Fibroblast of lung (primary cell): Measurements from ENCODE around the gene KIF25.

Source experiments
- EZH2 ChIP-seq: IDR thresholded peaks from 2 replicates; pipeline ENCODE4 v1.5.1; 2012; ENCODE audit warnings: low read length, control low read depth, mild to moderate bottlenecking; ENCODE audit errors: missing control alignments
- TF ChIP-seq, protein P1 (sequence below), 2 donors: IDR thresholded peaks in 1 of 2; conservative IDR thresholded peaks in 1 of 2; 1 replicate in 1 of 2; 2 replicates in 1 of 2; pipeline ENCODE4 v1.5.1; 2011 to 2012; ENCODE audit warnings: low read length in 2 of 2, control low read depth in 1 of 2, inconsistent platforms in 1 of 2, low read depth in 1 of 2, mild to moderate bottlenecking in 1 of 2

DNA sequence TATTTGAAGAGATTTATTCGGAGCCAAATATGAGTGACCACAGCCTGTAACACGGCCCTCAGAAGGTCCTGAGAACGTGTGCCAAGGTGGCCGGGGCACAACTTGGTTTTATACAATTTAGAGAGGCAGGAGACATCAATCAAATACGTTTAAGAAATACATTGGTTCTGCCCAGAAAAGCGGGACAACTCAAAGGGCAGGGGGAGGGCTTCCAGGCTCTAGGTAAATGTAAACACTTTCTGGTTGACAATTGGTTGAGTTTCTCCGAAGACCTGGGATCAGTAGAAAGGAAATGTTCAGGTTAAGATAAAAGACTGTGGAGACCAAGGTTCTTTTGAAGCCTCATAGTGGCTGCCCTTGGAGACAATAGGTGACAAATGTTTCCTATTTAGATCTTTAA lies 18.9 kb upstream of the KIF25 start:
- TF ChIP-seq, protein P1, sequence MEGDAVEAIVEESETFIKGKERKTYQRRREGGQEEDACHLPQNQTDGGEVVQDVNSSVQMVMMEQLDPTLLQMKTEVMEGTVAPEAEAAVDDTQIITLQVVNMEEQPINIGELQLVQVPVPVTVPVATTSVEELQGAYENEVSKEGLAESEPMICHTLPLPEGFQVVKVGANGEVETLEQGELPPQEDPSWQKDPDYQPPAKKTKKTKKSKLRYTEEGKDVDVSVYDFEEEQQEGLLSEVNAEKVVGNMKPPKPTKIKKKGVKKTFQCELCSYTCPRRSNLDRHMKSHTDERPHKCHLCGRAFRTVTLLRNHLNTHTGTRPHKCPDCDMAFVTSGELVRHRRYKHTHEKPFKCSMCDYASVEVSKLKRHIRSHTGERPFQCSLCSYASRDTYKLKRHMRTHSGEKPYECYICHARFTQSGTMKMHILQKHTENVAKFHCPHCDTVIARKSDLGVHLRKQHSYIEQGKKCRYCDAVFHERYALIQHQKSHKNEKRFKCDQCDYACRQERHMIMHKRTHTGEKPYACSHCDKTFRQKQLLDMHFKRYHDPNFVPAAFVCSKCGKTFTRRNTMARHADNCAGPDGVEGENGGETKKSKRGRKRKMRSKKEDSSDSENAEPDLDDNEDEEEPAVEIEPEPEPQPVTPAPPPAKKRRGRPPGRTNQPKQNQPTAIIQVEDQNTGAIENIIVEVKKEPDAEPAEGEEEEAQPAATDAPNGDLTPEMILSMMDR (conservative IDR thresholded peaks at IDR 0.05 in 1 of 2, IDR thresholded peaks at IDR 0.05 in 1 of 2; ENCODE audit: low read depth in 1 of 2, low read length in 2 of 2) = no peak
- no peak for TF ChIP-seq EZH2
